ENCODE results near the gene IQCH.

The IQCH gene

GRCh38 chr15:67303490-67304363 lies 49.1 kb downstream of the IQCH start:
- no peak for DNase-seq

- DNase-seq = no peak
These were observed 50.2 kb downstream of the IQCH start for GRCh38 chr15:67304778-67305177.

DNA sequence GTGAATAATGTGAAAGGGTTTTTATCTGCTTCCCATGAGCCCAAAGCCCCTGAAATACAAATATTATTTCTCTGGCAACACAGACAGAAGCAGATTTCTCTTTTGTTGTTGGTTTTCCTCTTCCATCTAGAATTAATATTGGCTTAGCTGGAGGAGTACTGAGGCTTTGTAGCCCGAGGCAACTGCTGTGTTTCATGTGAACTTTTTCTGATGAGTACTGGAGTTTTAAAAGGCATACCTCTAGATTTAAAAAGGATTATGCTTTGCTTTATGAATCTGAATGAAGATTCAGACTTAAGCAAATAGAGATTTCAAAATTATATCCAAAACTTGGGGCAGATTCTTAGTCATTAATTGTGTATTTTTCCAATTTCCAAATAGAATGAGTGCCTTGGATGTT lies 50.9 kb downstream of the IQCH start:
- DNase-seq = no peak

GRCh38 chr15:67307156-67307555 lies 52.6 kb downstream of the IQCH start:
- DNase-seq = no peak

DNA sequence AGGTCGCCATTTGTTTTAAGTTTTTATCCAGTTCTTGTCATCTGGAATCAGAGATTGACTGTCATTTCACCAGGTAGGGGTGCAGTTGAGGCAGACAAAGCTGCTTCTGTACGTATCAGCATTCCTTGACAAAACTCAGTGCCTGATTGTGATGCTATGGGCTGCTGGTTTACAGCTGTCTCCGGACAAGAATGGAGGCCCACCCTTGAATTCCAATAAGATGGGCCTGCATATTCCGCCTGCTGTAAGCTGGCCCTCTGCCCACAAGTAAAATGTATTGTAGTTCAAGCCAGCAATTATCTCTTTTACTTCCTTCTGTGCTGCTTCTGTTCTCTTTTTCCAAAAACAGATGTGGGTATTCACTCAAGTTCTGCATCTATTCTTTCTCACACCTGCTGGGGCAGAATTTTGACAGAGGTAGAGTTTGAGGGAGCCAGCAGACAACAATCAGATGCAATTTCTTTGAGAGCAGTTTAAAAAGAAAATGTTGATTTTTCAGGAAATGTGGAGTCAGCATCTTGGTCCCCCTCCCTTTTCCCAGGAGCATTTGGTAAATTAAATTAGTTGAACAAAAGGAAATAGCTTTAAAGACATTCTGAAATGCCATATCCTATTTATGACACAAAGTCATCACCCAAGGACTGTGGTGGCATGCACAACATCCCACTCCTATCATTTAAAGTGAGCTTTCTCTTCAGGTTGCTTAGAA lies 53.5 kb downstream of the IQCH start:
- no peak for DNase-seq

- DNase-seq = no peak
These were observed 57.1 kb downstream of the IQCH start for GRCh38 chr15:67311731-67312130.

DNA sequence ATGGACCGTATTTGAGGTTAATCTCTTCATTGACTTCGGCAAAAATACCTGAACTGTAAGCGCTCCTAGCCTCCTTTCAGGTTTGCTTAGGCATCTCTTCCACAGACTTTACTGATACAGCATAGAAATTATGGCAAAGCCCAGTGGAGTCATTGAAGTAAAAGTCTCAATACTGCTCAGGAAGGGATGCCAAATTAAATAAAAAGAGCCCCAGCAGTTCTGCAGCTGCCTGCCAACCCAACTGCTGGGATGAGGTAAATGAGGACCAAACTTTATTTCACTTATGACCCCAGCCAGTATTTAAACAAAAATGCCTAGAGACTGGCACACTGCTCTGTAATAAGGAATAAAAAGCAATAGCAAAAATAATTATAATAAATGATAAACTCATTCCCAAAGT lies 65.4 kb downstream of the IQCH start:
- DNase-seq = no peak

DNA sequence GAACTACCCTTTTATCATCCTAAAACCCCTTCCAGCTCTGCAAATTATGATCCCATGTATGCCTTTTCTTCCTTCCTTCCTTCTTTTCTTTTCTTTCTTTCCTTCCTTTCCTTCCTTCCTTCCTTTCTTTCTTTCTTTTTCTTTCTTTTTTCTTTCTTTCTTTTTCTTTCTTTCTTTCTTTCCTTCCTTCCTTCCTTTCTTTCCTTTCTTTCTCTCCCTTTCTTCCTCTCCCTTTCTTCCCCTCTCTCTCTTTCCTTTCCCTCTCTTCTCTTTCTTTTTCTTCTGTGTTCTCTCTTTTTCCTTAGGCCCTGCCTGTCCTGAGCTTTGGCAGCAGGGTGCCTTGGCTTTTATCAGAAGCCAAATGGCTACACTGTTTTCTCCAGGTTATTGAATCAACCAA lies 66.8 kb downstream of the IQCH start:
- DNase-seq = no peak

GRCh38 chr15:67322481-67322880 lies 67.9 kb downstream of the IQCH start:
- DNase-seq = no peak

- DNase-seq = no peak
These were observed 72.7 kb downstream of the IQCH start for GRCh38 chr15:67327312-67327711.

DNA sequence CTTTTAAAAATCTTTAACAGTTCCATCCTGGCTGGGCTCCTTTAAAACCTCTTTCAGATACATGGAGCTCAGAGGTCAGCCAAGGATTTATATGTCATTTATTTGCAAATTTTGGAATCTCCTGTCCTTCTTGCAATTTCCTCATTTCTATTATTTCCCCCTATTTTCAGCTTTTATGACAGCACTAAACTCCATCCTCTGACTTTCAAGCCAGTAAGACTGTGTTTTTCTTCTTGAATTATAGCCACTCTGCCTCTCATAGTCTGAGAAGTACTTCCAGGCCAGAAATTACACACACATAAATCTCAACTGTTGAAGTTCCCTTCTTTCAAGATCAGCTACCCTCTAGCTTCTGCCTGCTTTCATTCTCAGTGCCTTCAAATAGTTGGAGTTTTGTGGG lies 73.2 kb downstream of the IQCH start:
- no peak for DNase-seq

DNA sequence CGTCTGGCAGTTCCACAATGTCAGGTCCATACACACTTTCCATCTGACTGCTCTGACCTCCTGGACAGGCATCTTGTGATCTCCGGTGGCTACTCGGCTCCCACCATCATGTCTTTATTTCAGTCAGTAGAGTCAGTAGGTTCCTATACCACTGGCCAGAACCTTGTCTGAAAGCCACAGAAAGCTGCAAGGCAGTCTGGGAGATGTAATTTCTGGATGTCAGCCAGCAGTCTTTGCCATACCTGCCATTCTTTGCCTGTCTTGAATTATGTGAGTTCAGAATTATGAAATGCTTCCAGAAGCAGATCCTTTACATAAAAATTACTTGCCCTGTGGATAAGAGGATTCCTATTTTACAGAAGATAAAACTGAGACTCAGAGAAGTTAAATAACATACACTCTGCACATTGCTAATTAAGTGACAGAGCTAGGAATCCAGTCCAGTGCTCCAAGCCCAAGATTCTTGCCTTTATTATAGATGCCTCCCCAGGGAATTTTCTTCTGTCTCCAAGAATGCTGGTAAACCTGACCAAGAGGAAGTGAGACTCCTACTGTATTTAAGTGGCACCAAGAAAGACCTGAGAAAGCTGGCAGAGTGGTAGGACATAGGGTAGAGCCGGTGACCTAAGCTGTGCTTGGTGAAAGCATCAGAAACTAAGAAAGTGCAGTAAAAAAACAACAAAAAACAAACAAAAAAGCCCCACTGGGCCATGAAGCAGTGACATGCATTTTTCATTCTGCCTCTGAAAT lies 75.6 kb downstream of the IQCH start:
- DNase-seq = no peak

DNA sequence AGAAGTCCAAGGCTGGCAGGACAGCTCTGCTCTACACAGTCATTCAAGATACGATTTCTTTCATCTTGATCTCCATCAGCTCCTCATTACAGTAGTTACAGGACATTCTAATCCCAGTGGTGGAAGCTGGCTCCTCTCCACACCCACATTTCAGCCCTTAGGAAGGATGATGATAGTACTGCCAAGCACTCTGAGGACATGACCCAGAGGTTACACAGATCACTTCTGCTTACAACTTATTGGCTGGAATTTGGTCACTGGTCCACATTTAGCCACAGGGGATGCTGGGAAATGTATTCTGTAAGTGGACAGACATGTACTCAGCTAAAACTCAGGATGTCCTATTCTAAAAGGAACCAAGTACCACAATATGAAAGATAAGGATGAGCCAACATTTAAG lies 77.1 kb downstream of the IQCH start:
- no peak for DNase-seq

DNA sequence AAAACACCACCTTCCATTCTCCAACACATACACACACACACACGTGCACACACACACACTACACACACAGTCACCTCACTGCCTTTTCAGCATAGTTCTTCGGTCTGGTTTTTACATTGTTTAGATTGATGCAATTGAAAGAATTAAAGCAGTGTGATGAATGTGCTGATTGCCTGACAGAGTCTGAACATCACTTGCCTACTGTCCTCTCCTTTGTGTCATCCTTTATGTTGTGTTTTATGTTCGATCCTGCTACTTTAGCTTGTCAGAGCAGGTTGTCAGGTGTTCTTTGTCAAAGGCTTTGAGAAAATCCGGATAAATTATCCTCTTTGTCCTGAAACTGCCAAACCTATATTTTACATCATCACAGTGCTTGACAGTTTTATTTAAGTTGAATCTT lies 80.4 kb downstream of the IQCH start:
- no peak for DNase-seq

DNA sequence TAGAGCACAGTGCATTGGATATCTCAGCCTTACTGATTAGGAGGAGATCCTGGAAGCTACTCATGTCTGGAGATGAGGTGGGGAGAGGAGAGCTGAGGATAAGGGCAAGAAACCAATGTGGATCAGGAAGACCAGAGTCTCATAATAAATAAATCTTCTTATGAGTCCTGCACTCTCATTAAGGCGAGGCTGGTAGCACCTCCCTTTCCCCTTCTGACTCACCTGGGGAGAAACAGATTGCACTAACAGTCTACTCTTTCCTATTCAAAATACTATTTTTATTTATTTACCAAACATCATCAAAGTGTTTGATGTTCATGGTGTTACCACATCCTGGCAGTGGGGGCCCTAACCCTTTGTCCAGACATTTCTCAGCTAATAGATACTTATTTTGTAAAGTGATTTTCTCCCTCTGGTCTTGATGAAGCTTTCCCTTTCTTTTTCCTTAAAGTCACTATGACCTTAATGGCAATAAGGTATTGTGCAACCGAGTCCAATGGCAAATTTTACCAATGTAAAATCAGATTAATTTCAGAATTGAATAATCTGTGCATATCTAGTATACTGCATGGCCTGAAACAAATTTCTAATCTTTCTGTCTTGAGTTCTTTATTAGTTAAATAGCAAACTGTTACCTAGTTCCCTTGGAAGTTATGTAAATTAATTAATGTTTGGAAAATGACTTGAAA lies 81.1 kb downstream of the IQCH start:
- DNase-seq = no peak

GRCh38 chr15:67340630-67341029 lies 86.0 kb downstream of the IQCH start:
- no peak for DNase-seq

DNA sequence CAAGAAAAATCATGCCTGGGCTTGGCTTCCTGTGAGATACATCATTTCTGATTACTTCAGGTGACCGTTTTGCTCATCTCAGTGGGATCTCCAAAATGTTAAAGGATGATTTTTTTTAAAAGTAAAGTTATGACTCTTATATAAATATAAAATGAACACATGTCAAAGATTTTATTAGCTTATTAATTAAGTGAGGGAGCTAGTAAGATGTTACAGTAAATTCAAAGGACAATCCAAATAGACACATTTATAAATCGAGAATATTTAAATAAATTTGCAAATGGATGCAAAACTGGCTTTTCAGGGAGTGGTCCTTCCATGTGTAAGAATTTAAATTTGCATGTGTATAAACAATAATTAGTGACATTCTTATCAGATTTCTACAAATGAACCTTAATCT lies 87.0 kb downstream of the IQCH start:
- no peak for DNase-seq

GRCh38 chr15:67343206-67343605 lies 88.6 kb downstream of the IQCH start:
- no peak for DNase-seq

- DNase-seq = no peak
These were observed 95.0 kb downstream of the IQCH start for GRCh38 chr15:67349634-67350033.

DNA sequence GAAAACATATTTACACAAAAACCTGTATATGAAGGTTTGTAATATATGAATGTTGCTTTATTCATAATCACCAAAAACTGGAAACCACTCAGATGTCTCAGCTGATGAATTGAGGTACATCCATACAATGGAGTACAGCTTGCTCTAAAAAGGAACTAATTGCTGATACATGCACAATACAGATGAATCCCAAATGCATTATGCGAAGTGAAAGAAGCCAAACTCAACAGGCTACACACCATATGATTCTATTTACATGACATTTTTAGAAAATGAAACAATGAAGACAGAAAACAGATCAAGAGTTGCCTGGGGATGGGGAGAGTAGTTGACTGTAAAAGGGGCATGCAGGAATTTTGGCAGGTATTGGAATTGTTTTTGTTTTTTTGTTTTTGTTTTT lies 95.5 kb downstream of the IQCH start:
- DNase-seq = no peak

- no peak for DNase-seq
These were observed 103.8 kb downstream of the IQCH start for GRCh38 chr15:67358391-67358790.

DNA sequence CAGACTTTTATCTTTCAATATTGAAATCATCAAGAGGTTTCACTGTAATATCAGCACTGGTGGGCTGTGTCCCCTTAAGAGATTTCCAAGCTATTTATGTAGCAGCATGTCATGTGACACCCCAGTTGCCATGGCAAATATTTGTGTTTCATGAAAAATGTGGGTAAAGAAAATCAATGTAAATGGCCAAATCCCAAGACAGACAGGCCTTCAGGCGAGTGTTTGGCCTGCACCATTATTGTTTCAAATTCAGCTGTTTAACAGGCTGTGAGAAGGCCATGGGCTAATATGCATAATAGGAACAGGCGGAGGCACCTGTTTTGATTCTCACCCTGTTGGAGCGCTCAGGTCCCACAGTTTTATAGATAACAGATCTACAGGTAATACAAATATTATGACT lies 104.2 kb downstream of the IQCH start:
- no peak for DNase-seq

- DNase-seq = no peak
These were observed 105.0 kb downstream of the IQCH start for GRCh38 chr15:67359431-67360079.
